Neural progenitor cell (in vitro differentiated cells): ENCODE results near the gene ZRANB3. TPM values are rescaled to one million over a fixed set of nuclear protein-coding genes. Genes with fewer than 3 reads are reported as not detected.
"Not testable (repeated sequence)": the region's sequence is repeated elsewhere in the genome, so short reads cannot be mapped to it uniquely, and the experiment has no call there.

Experiments
- DNase-seq: peaks from one replicate; pipeline ENCODE4 v3.0.0-alpha.2; 2016; ENCODE audit warnings: low spot score
- H2AFZ ChIP-seq: fragments of 200-600 bp; sonication (generic); replicated peaks from 2 replicates; pipeline ENCODE4 v1.6.1; 2016; ENCODE audit warnings: antibody characterized with exemption
- H3F3A ChIP-seq: fragments of 200-600 bp; sonication (generic); 2 replicates; pipeline ENCODE4 v1.6.1; 2016; ENCODE audit warnings: antibody characterized with exemption, low read depth
- H3K27ac ChIP-seq: fragments of 200-600 bp; sonication (generic); 2 replicates; pipeline ENCODE4 v1.5.1; 2016; ENCODE audit warnings: mild to moderate bottlenecking
- H3K27me3 ChIP-seq: fragments of 200-600 bp; sonication (generic); 2 replicates; pipeline ENCODE4 v1.6.1; 2016; ENCODE audit warnings: mild to moderate bottlenecking, moderate library complexity
- H3K36me3 ChIP-seq: fragments of 200-600 bp; sonication (generic); 2 replicates; pipeline ENCODE4 v1.5.1; 2016
- H3K4me1 ChIP-seq: fragments of 200-600 bp; sonication (generic); 2 replicates; pipeline ENCODE4 v1.6.1; 2016; ENCODE audit warnings: mixed run types
- H3K4me2 ChIP-seq: fragments of 200-600 bp; sonication (generic); 2 replicates; pipeline ENCODE4 v1.6.1; 2016
- H3K4me3 ChIP-seq: fragments of 200-600 bp; sonication (generic); 2 replicates; pipeline ENCODE4 v1.5.1; 2016
- H3K79me2 ChIP-seq: fragments of 200-600 bp; sonication (generic); 2 replicates; pipeline ENCODE4 v1.6.1; 2016; ENCODE audit warnings: low read depth
- H3K9ac ChIP-seq: fragments of 200-600 bp; sonication (generic); 2 replicates; pipeline ENCODE4 v1.6.1; 2016
- H3K9me3 ChIP-seq: fragments of 200-600 bp; sonication (generic); 2 replicates; pipeline ENCODE4 v1.5.1; 2016; ENCODE audit warnings: low read depth
- H4K20me1 ChIP-seq: fragments of 200-600 bp; sonication (generic); 2 replicates; pipeline ENCODE4 v1.6.1; 2016; ENCODE audit warnings: low read depth
- H3K27ac Mint-ChIP-seq: 3 replicates; pipeline ENCODE4 v1.8.0; 2021; ENCODE audit warnings: mixed read lengths
- H3K27me3 Mint-ChIP-seq: 2 replicates; pipeline ENCODE4 v1.8.0; 2022; ENCODE audit warnings: low read depth, mild to moderate bottlenecking, inconsistent platforms, moderate library complexity, mixed read lengths; ENCODE audit not compliant: insufficient read depth
- H3K36me3 Mint-ChIP-seq: 3 replicates; pipeline ENCODE4 v1.8.0; 2021; ENCODE audit warnings: mixed read lengths
- H3K4me1 Mint-ChIP-seq: 3 replicates; pipeline ENCODE4 v1.8.0; 2021; ENCODE audit warnings: mixed read lengths
- H3K4me3 Mint-ChIP-seq: 3 replicates; pipeline ENCODE4 v1.8.0; 2021; ENCODE audit warnings: mild to moderate bottlenecking, moderate library complexity, mixed read lengths
- H3K9me3 Mint-ChIP-seq: 3 replicates; pipeline ENCODE4 v1.8.0; 2020; ENCODE audit warnings: mixed read lengths
- EZH2 ChIP-seq: fragments of 200-600 bp; sonication (generic); IDR thresholded peaks from 2 replicates; pipeline ENCODE4 v1.6.1; 2017; ENCODE audit warnings: antibody characterized with exemption, mild to moderate bottlenecking, moderate library complexity
- EZH2phosphoT487 ChIP-seq: fragments of 200-600 bp; sonication (generic); IDR thresholded peaks from 2 replicates; pipeline ENCODE4 v1.6.1; 2017; ENCODE audit warnings: antibody characterized with exemption
- total RNA-seq: library from RNA; depleted of rRNA; stranded (reverse); fragments of >200 nt; gene quantifications from 2 replicates; pipeline ENCODE4 v1.2.3, GENCODE V29; 2015; ENCODE audit warnings: low replicate concordance
- TF ChIP-seq, protein P1 (sequence below): fragments of 200-600 bp; sonication (generic); IDR thresholded peaks from 2 replicates; pipeline ENCODE4 v1.5.1; 2017; ENCODE audit warnings: antibody characterized with exemption, mild to moderate bottlenecking

The ZRANB3 gene
- total RNA-seq, 1 donor from 2014 or later = 35.9 TPM

DNA sequence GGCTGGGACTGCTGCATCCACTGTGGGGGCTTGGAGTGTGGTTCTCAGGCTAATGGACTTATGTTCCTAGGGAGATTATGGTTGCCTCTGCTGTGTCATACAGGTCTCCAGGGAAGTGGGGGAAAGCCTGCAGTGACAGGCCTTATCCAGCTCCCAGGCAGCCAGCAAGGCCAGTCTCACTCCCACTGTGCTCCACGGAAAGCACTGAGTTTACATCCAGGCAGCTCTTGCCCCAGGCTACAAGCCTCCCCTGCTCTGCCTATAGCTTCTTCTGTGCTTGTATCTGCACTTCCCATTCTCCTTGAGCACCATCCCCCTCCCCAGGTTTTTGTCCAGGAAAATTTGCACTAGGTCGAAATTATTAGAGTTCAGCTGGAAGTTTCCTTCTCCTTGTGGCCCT is 231.9 kb downstream of the ZRANB3 start:
- Histone ChIP-seq H3K9ac (no peak overlapping the region), H3K4me3 (no peak overlapping the region), H4K20me1 (no peaks in the 10 kb centered on the region), H3K27ac (no peak overlapping the region), H3K27me3 (no peaks in the 10 kb centered on the region), H3K36me3 (no peaks in the 10 kb centered on the region), H3K4me1 (no peaks in the 10 kb centered on the region), H2AFZ (no peak overlapping the region), H3F3A (no peaks in the 10 kb centered on the region), H3K79me2 (no peaks in the 10 kb centered on the region), H3K9me3 (peaks cover 7% of the 10 kb centered on the region), H3K4me2 (no peak overlapping the region)
- Mint-ChIP-seq H3K27me3 (peaks cover 2% of the 10 kb centered on the region), H3K4me3 (no peak overlapping the region), H3K27ac (no peak overlapping the region), H3K4me1 (no peaks in the 10 kb centered on the region), H3K36me3 (peaks cover 21% of the 10 kb centered on the region), H3K9me3 (peaks cover 29% of the 10 kb centered on the region)
- no peak for TF ChIP-seq EZH2phosphoT487
- TF ChIP-seq EZH2 = no peak
- TF ChIP-seq, protein P1, sequence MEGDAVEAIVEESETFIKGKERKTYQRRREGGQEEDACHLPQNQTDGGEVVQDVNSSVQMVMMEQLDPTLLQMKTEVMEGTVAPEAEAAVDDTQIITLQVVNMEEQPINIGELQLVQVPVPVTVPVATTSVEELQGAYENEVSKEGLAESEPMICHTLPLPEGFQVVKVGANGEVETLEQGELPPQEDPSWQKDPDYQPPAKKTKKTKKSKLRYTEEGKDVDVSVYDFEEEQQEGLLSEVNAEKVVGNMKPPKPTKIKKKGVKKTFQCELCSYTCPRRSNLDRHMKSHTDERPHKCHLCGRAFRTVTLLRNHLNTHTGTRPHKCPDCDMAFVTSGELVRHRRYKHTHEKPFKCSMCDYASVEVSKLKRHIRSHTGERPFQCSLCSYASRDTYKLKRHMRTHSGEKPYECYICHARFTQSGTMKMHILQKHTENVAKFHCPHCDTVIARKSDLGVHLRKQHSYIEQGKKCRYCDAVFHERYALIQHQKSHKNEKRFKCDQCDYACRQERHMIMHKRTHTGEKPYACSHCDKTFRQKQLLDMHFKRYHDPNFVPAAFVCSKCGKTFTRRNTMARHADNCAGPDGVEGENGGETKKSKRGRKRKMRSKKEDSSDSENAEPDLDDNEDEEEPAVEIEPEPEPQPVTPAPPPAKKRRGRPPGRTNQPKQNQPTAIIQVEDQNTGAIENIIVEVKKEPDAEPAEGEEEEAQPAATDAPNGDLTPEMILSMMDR = no peak
- no peak for DNase-seq

GRCh38 chr2:135287121-135287520 is 243.9 kb downstream of the ZRANB3 start:
- H3K4me2 ChIP-seq, H3K27me3 Mint-ChIP-seq, H3F3A ChIP-seq, H3K9me3 Mint-ChIP-seq, H3K4me3 ChIP-seq, H3K27me3 ChIP-seq, H3K27ac ChIP-seq, H4K20me1 ChIP-seq, DNase-seq, H3K79me2 ChIP-seq, H3K4me1 ChIP-seq, H3K36me3 ChIP-seq, H3K9me3 ChIP-seq, H3K4me1 Mint-ChIP-seq, H3K4me3 Mint-ChIP-seq, H2AFZ ChIP-seq, H3K9ac ChIP-seq, H3K27ac Mint-ChIP-seq: not testable (repeated sequence)
- H3K36me3 Mint-ChIP-seq = peaks cover 18% of the 10 kb centered on the region

DNA sequence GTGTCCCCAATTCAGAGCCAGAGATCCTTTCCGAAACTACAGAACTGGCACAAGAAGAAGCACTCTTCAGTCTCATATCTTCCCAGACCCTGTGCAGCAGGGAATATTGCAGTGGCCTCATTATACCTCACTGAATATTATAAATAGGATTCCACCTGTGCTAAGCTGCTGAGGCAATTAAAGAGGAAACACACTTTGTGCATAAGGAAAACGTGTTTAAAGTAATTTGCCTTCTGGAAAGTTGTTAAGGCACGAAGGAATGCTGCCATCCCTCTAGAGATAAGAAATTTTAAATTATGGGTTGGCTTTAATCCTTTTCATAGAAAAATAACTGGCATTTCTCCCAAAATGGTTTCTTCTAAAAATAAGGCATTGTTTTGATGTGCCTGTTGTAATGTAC is 245.6 kb downstream of the ZRANB3 start:
- H4K20me1 ChIP-seq = no peaks in the 10 kb centered on the region

GRCh38 chr2:135281379-135281778 is 249.6 kb downstream of the ZRANB3 start:
- DNase-seq = no peak

More for the DNA sequence above, 245.6 kb downstream of the ZRANB3 start:
- Histone ChIP-seq H3K9me3 (no peaks in the 10 kb centered on the region), H3K79me2 (no peaks in the 10 kb centered on the region), H3K9ac (no peak overlapping the region), H3K36me3 (no peaks in the 10 kb centered on the region), H3K4me1 (no peaks in the 10 kb centered on the region), H3K4me3 (no peak overlapping the region), H2AFZ (no peak overlapping the region), H3F3A (no peaks in the 10 kb centered on the region), H3K27ac (no peak overlapping the region), H3K27me3 (no peaks in the 10 kb centered on the region), H3K4me2 (no peak overlapping the region)
- Mint-ChIP-seq H3K4me1 (peaks cover 3% of the 10 kb centered on the region), H3K36me3 (peaks cover 15% of the 10 kb centered on the region), H3K27me3 (no peaks in the 10 kb centered on the region), H3K27ac (no peak overlapping the region), H3K9me3 (no peaks in the 10 kb centered on the region), H3K4me3 (no peak overlapping the region)
- no peak for DNase-seq
- TF ChIP-seq EZH2phosphoT487 (no peak), EZH2 (no peak)
- TF ChIP-seq, protein P1 = no peak

More at GRCh38 chr2:135281379-135281778, 249.6 kb downstream of the ZRANB3 start:
- no peak overlapping the region for H3K4me2 ChIP-seq
- no peak overlapping the region for H3K4me3 ChIP-seq
- H3K27me3 ChIP-seq = no peaks in the 10 kb centered on the region
- Mint-ChIP-seq H3K27ac (no peak overlapping the region), H3K36me3 (no peaks in the 10 kb centered on the region), H3K4me1 (peaks cover 3% of the 10 kb centered on the region), H3K27me3 (no peaks in the 10 kb centered on the region), H3K9me3 (no peaks in the 10 kb centered on the region), H3K4me3 (no peak overlapping the region)
- no peaks in the 10 kb centered on the region for H3K4me1 ChIP-seq
- no peak overlapping the region for H2AFZ ChIP-seq
- TF ChIP-seq, protein P1 = no peak
- no peak for TF ChIP-seq EZH2
- TF ChIP-seq EZH2phosphoT487 = no peak
- H3F3A ChIP-seq = no peaks in the 10 kb centered on the region
- no peaks in the 10 kb centered on the region for H3K79me2 ChIP-seq
- H3K36me3 ChIP-seq = no peaks in the 10 kb centered on the region
- H4K20me1 ChIP-seq = no peaks in the 10 kb centered on the region
- no peak overlapping the region for H3K27ac ChIP-seq
- H3K9ac ChIP-seq = no peak overlapping the region
- no peaks in the 10 kb centered on the region for H3K9me3 ChIP-seq
